GM19467 (cell line): ENCODE measurements around the gene OR10G3.
"Not testable (repeated sequence)": the region's sequence is repeated elsewhere in the genome, so short reads cannot be mapped to it uniquely, and the experiment has no call there.

Source experiments
- ATAC-seq: cut with Tn5 transposase; IDR thresholded peaks from one replicate; pipeline ENCODE4 v1.9.1; 2021; ENCODE audit warnings: mild to moderate bottlenecking, moderate library complexity; ENCODE audit not compliant: unreplicated experiment

Gene OR10G3, protein sequence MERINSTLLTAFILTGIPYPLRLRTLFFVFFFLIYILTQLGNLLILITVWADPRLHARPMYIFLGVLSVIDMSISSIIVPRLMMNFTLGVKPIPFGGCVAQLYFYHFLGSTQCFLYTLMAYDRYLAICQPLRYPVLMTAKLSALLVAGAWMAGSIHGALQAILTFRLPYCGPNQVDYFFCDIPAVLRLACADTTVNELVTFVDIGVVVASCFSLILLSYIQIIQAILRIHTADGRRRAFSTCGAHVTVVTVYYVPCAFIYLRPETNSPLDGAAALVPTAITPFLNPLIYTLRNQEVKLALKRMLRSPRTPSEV

DNA sequence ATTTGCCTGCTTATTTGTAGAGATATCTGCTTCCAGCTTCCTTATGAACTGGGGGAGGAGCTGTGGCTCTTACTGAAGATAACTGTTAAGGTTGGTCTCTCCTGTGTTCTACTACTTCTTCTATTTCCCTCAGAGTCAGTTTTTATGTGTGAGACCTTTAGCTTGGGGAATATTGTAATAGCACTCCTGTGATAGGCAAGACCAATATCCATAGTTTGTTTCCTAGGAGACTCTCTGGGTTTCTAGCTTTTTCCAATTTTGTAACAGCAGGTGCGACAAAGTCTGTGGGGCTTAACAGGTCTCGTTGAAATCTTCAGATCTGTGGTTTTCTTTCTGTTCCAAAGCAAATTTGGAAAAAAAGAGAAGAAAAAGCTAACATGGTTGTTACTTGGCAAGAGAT is at the start of gene OR10G3:
OR10G3 (minus strand) TSS at position 101 of the 400 bp plus-strand sequence. CDS start 9,332 bp downstream, outside the sequence.
- no peak for ATAC-seq

- no peak for ATAC-seq
These were observed 46.8 kb upstream of the OR10G3 start for GRCh38 chr14:21626491-21627230.

DNA sequence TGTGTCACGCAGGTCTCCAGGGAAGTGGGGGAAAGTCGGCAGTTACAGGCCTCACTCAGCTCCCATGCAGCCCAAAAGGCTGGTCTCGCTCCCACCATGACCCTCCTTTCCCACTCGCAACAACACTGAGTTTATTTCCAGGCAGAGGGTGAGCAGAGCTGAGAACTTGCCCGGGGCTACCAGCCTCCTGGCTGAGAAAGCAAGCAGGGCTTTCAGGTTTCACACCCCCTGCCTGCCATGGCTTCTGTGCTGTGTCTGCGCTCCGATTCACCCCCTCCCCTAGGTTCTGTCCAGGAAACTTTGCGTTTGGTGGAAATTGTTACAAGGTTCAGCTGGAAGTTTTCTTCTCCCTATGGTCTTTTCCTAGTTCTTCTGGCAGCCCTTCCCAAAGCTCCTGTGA is 37.7 kb upstream of the OR10G3 start:
- ATAC-seq: no peak

DNA sequence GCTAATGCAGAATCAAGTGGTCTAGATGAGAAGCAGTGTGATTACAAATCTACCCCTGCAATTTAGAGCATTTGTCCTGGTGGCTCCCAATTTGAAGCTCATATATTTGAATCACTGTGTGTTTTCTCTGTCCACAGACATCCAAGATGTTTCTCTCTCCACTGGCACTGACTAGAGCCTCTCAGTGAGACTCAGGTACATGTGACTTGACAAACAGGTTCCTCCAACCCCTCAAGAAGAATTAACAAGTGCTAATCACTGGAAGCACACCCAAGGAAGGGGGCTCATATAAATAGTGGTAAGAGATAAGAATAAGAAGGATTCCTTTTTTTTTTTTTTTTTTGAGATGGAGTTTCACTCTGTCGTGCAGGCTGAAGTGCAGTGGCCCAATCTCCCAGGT is 34.4 kb upstream of the OR10G3 start:
- no peak for ATAC-seq

- no peak for ATAC-seq
These were observed 32.4 kb upstream of the OR10G3 start for GRCh38 chr14:21612324-21612723.

DNA sequence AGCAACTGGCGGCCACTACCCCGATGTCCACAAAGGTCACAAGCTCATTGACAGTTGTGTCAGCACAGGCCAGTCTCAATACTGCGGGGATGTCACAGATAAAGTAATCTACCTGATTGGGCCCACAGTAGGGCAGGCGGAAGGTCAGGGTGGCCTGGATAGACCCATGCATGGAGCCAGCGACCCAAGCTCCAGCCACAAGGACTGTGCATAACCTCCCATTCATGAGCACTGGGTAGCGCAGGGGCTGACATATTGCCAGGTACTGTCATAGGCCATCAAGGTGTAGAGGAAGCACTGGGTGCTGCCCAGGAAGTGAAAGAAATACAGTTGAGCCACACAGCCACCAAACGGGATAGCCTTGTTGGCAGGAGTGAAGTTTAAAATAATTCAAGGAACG is 22.3 kb upstream of the OR10G3 start:
- ATAC-seq: not testable (repeated sequence)

DNA sequence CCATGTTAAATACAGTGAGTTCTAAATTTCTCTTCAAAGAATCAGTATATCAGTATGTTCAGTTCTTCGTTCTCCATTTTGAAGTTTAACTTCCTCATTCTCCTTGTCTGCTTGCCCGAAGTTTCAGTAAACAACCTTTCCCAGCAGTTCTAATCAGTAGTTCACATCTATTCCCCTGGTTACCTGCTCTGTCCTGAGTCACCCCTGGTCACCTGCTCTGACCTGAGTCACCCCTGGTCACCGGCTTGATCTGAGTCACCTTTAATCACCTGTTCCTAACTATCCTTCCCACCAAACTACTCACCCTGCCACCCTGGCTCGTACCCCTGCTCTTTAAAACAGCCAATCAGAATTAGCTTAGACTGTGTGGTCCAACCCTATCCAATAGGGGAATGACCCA is 9.4 kb upstream of the OR10G3 start:
- no peak for ATAC-seq

GRCh38 chr14:21575661-21576060 is 4.2 kb downstream of the OR10G3 start:
- no peak for ATAC-seq

- no peak for ATAC-seq
These were observed 7.3 kb downstream of the OR10G3 start for GRCh38 chr14:21572604-21573003.

DNA sequence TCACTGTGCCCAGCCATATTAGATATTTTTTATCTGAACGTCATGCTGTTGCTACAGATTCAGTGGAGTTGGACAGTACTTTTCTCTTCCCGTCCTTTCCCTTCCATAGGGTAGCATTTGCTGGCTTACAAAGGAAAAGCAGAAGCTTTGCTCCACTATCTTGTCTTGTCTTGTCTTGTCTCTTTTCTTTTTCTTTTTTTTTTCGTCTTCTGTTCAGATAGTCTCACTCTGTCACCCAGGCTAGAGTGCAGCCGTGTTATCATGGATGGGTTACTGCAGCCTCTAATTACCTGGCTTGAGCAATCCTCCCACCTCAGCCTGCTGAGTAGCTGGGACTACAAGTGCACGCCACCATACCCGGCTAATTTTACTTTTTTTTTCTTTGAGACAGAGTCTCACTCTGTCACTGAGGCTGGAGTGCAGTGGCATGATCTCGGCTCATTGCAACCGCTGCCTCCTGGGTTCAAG is 21.1 kb downstream of the OR10G3 start:
- no peak for ATAC-seq

DNA sequence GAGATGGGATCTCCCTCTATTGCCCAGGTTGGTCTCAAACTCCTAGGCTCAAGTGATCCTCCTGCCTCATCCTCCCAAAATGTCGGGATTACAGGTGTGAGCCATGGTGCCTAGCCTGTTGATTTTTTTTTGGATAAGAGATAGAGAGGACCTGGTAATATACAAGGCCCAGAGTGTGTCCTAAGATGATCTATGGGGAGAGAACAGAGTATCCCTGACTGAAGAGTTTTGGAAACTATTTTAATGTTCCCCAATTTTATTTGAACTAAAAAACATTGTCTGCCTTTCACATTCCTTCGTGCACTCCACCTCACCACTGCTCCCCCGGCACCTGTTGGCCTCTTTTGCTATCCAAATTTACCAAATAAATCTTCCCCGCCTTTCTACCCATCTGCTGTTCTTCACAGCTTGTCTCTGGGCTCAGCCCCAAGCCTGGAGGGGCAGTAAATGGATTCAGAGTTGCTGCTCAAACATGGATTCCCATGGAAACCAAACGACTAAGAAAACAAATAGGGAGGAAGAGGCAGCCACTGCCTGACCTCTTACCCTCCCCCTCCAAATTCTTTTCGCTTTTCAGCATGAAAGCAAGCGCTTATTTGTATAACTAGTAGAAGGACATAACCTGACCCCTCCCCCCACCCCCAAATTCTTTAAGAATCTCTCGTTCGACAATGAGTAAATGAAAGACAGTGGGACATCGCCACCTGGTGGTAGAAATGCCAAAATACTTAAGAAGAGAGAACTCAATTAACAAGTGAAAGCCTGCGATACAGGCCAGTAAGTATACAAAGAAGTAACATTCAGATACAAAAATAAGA is 22.6 kb downstream of the OR10G3 start:
- ATAC-seq: no peak

GRCh38 chr14:21556378-21557083 is 23.3 kb downstream of the OR10G3 start:
- ATAC-seq: no peak

- no peak for ATAC-seq
These were observed 26.6 kb downstream of the OR10G3 start for GRCh38 chr14:21553266-21553665.

DNA sequence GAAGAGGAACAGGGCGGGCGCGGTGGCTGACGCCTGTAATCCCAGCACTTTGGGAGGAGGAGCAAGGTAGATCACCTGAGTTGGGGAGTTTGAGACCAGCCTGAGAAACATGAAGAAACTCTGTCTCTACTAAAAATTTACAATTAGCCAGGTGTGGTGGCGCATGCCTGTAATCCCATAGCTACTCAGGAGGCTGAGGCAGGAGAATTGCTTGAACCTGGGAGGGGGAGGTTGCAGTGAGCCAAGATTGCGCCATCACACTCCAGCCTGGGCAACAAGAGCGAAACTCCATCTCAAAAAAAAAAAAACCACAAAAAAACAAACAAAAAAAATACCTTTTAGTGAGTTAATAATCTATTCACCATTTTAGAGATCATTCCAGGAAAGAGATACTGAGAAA is 35.3 kb downstream of the OR10G3 start:
- not testable (repeated sequence) for ATAC-seq

GRCh38 chr14:21543963-21544362 is 35.9 kb downstream of the OR10G3 start:
- ATAC-seq: no peak

- no peak for ATAC-seq
These were observed 36.3 kb downstream of the OR10G3 start for GRCh38 chr14:21543521-21543960.

- ATAC-seq: no peak
These were observed 38.3 kb downstream of the OR10G3 start for GRCh38 chr14:21541413-21542074.

- no peak for ATAC-seq
These were observed 40.5 kb downstream of the OR10G3 start for GRCh38 chr14:21539189-21539940.

GRCh38 chr14:21537090-21537424 is 42.8 kb downstream of the OR10G3 start:
- ATAC-seq: no peak
